HuH-7.5 (cell line): ENCODE data around the gene ANKS1B.

Experiments used
- DNase-seq: peaks from one replicate; pipeline ENCODE4 v3.0.0; 2011; ENCODE audit warnings: low spot score

ANKS1B gene

GRCh38 chr12:98816720-98817119 is 1168.0 kb downstream of the ANKS1B start:
- no peak for DNase-seq

GRCh38 chr12:98814254-98814653 is 1170.5 kb downstream of the ANKS1B start:
- DNase-seq: no peak

- DNase-seq: no peak
Measured at GRCh38 chr12:98812225-98812624, 1172.5 kb downstream of the ANKS1B start.

- DNase-seq: no peak
Measured at GRCh38 chr12:98808243-98808875, 1176.4 kb downstream of the ANKS1B start.

GRCh38 chr12:98807187-98807586 is 1177.5 kb downstream of the ANKS1B start:
- DNase-seq: no peak

- no peak for DNase-seq
Measured at GRCh38 chr12:98803468-98804209, 1181.1 kb downstream of the ANKS1B start.

- no peak for DNase-seq
Measured at GRCh38 chr12:98799822-98800221, 1184.9 kb downstream of the ANKS1B start.

- DNase-seq: no peak
Measured at GRCh38 chr12:98799146-98799810, 1185.5 kb downstream of the ANKS1B start.

- no peak for DNase-seq
Measured at GRCh38 chr12:98797200-98797599, 1187.5 kb downstream of the ANKS1B start.

- no peak for DNase-seq
Measured at GRCh38 chr12:98796745-98797144, 1188.0 kb downstream of the ANKS1B start.

- no peak for DNase-seq
Measured at GRCh38 chr12:98793121-98793520, 1191.6 kb downstream of the ANKS1B start.

GRCh38 chr12:98791406-98791805 is 1193.3 kb downstream of the ANKS1B start:
- DNase-seq: no peak

- no peak for DNase-seq
Measured at GRCh38 chr12:98788396-98788795, 1196.3 kb downstream of the ANKS1B start.

GRCh38 chr12:98786653-98787052 is 1198.1 kb downstream of the ANKS1B start:
- no peak for DNase-seq

- DNase-seq: no peak
Measured at GRCh38 chr12:98783420-98783819, 1201.3 kb downstream of the ANKS1B start.

- DNase-seq: no peak
Measured at GRCh38 chr12:98780261-98780660, 1204.5 kb downstream of the ANKS1B start.

GRCh38 chr12:98772818-98773217 is 1211.9 kb downstream of the ANKS1B start:
- DNase-seq: no peak

GRCh38 chr12:98771811-98772752 is 1212.7 kb downstream of the ANKS1B start:
- DNase-seq: no peak

GRCh38 chr12:98770230-98770629 is 1214.5 kb downstream of the ANKS1B start:
- DNase-seq: no peak

GRCh38 chr12:98769068-98769467 is 1215.7 kb downstream of the ANKS1B start:
- no peak for DNase-seq

- no peak for DNase-seq
Measured at GRCh38 chr12:98767248-98767647, 1217.5 kb downstream of the ANKS1B start.

- no peak for DNase-seq
Measured at GRCh38 chr12:98763656-98764055, 1221.1 kb downstream of the ANKS1B start.
